Keratinocyte (primary cell): ENCODE data around the gene MPND. TPM values are rescaled to one million over a fixed set of nuclear protein-coding genes. Genes with fewer than 3 reads are reported as not detected.

Experiments used
- DNase-seq: peaks from one replicate; pipeline ENCODE4 v3.0.0-alpha.2; 2011; ENCODE audit warnings: low read depth, missing footprints, low spot score
- FAIRE-seq: peaks from 2 replicates; lab custom pipeline; 2011; peaks lifted over from hg19 to GRCh38; lab: Jason Lieb, UNC
- H2AFZ ChIP-seq: 2 replicates; pipeline ENCODE4 v1.6.0; 2012; ENCODE audit warnings: low read length, control low read depth, inconsistent platforms; ENCODE audit not compliant: control insufficient read depth
- H3K27ac ChIP-seq: 2 replicates; pipeline ENCODE4 v1.5.1; 2011; ENCODE audit warnings: low read length; ENCODE audit not compliant: control insufficient read depth, insufficient read depth
- H3K27me3 ChIP-seq: 3 replicates; pipeline ENCODE4 v1.6.0; 2011; ENCODE audit warnings: low read length; ENCODE audit not compliant: control insufficient read depth, insufficient read depth; ENCODE audit errors: extremely low read depth
- H3K36me3 ChIP-seq, 2 experiments: 2 replicates in 1 of 2; 3 replicates in 1 of 2; pipeline ENCODE4 v1.5.1; 2011; ENCODE audit warnings: low read length in 2 of 2, mild to moderate bottlenecking in 1 of 2; ENCODE audit not compliant: control insufficient read depth in 2 of 2, insufficient read depth in 2 of 2; ENCODE audit errors: extremely low read depth in 1 of 2
- H3K4me1 ChIP-seq: 3 replicates; pipeline ENCODE4 v1.5.1; 2011; ENCODE audit warnings: low read length; ENCODE audit not compliant: control insufficient read depth, insufficient read depth; ENCODE audit errors: extremely low read depth
- H3K4me2 ChIP-seq: 3 replicates; pipeline ENCODE4 v1.6.0; 2011; ENCODE audit warnings: low read depth, low read length; ENCODE audit not compliant: control insufficient read depth, insufficient read depth; ENCODE audit errors: extremely low read depth
- H3K4me3 ChIP-seq, 3 experiments: fragments of 200-600 bp in 1 of 3; sonication (generic) in 1 of 3; 2 replicates in 2 of 3; 3 replicates in 1 of 3; pipeline ENCODE4 v1.5.1; 2011 to 2016; ENCODE audit warnings: low read length in 3 of 3, mild to moderate bottlenecking in 3 of 3, control low read depth in 2 of 3, inconsistent platforms in 1 of 3, low read depth in 1 of 3, mixed read lengths in 1 of 3, mixed run types in 1 of 3, moderate library complexity in 1 of 3; ENCODE audit not compliant: control insufficient read depth in 2 of 3, insufficient read depth in 2 of 3; ENCODE audit errors: extremely low read depth in 1 of 3
- H3K79me2 ChIP-seq: 2 replicates; pipeline ENCODE4 v1.6.0; 2012; ENCODE audit warnings: low read length; ENCODE audit not compliant: control insufficient read depth, insufficient read depth
- H3K9ac ChIP-seq: 3 replicates; pipeline ENCODE4 v1.6.0; 2011; ENCODE audit warnings: low read length; ENCODE audit not compliant: control insufficient read depth, insufficient read depth; ENCODE audit errors: extremely low read depth
- H3K9me1 ChIP-seq: 3 replicates; pipeline ENCODE4 v1.6.0; 2011; ENCODE audit warnings: low read length; ENCODE audit not compliant: control insufficient read depth, insufficient read depth; ENCODE audit errors: extremely low read depth
- H3K9me3 ChIP-seq: 2 replicates; pipeline ENCODE4 v1.5.1; 2012; ENCODE audit warnings: low read depth, low read length; ENCODE audit not compliant: control insufficient read depth
- H4K20me1 ChIP-seq: 3 replicates; pipeline ENCODE4 v1.6.0; 2011; ENCODE audit warnings: low read length; ENCODE audit not compliant: control insufficient read depth, insufficient read depth; ENCODE audit errors: extremely low read depth
- EZH2 ChIP-seq: IDR thresholded peaks from one replicate; pipeline ENCODE4 v1.6.1; 2012; ENCODE audit warnings: inconsistent platforms, mild to moderate bottlenecking, low read length, moderate library complexity
- dilution Hi-C: fragments of 300-500 bp; cut with MboI; formaldehyde crosslinking; loops from one replicate; pipeline ENCODE4 v1.7.0; 2020; ENCODE audit warnings: low sequenced_read_pairs; ENCODE audit not compliant: extremely low pct_ligation_motif_present
- polyA plus RNA-seq, 5 experiments: library from polyadenylated mRNA; depleted of rRNA in 3 of 5; stranded (reverse) in 3 of 5; stranded (forward) in 1 of 5; unstranded in 1 of 5; fragments of >200 nt; gene quantifications; 1 replicate in 1 of 5; 2 replicates in 3 of 5; 3 replicates in 1 of 5; pipeline versions ENCODE4 v1.2.1 to v1.2.3, GENCODE V29; 2011 to 2012; ENCODE audit warnings: missing spikeins in 2 of 5, low read depth in 1 of 5, low replicate concordance in 1 of 5
- TF ChIP-seq, protein P1 (sequence below), 3 experiments: IDR thresholded peaks in 1 of 3; conservative IDR thresholded peaks in 1 of 3; optimal IDR thresholded peaks in 1 of 3; 2 replicates in 2 of 3; 3 replicates in 1 of 3; pipeline versions ENCODE3 to v1.5.1; 2011; ENCODE audit warnings: low read length in 3 of 3, mild to moderate bottlenecking in 3 of 3, moderate library complexity in 2 of 3, control low read depth in 1 of 3, inconsistent platforms in 1 of 3; ENCODE audit not compliant: insufficient read depth in 2 of 3; ENCODE audit errors: extremely low read depth in 1 of 3

Gene MPND
- polyA plus RNA-seq, 1 donor (not counting 4 experiments of a cell fraction or from before 2014, with no cell fraction given), result 4.2 TPM

DNA sequence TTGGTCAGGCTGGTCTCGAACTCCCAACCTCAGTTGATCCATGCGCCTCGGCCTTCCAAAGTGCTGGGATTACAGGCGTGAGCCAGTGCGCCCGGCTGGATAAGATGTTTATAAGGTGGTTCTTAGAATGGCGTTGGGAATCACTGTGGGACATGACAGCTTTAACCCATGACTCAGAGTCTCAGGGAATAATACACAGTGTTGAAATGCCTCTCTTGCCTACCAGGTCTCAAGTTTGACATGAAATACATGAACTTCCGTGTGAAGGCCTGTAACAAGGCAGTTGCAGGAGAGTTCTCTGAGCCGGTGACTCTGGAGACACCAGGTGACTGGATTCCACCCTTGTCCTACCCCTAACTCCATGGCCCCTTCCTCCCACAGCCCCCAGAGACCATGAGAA lies 26.4 kb upstream of the MPND start:
- no peak overlapping the region for H2AFZ ChIP-seq
- no peak overlapping the region for H3K4me2 ChIP-seq
- no peaks in the 10 kb centered on the region for H3K9me1 ChIP-seq
- H3K4me1 ChIP-seq, result no peaks in the 10 kb centered on the region
- no peak overlapping the region for H3K9ac ChIP-seq
- H3K4me3 ChIP-seq, result no peak overlapping the region
- H3K79me2 ChIP-seq, result no peaks in the 10 kb centered on the region
- no peaks in the 10 kb centered on the region for H3K36me3 ChIP-seq
- no peaks in the 10 kb centered on the region for H3K9me3 ChIP-seq
- no peaks in the 10 kb centered on the region for H4K20me1 ChIP-seq
- no peaks in the 10 kb centered on the region for H3K27me3 ChIP-seq
- DNase-seq (no peak), FAIRE-seq (no peak)
- TF ChIP-seq, protein P1, sequence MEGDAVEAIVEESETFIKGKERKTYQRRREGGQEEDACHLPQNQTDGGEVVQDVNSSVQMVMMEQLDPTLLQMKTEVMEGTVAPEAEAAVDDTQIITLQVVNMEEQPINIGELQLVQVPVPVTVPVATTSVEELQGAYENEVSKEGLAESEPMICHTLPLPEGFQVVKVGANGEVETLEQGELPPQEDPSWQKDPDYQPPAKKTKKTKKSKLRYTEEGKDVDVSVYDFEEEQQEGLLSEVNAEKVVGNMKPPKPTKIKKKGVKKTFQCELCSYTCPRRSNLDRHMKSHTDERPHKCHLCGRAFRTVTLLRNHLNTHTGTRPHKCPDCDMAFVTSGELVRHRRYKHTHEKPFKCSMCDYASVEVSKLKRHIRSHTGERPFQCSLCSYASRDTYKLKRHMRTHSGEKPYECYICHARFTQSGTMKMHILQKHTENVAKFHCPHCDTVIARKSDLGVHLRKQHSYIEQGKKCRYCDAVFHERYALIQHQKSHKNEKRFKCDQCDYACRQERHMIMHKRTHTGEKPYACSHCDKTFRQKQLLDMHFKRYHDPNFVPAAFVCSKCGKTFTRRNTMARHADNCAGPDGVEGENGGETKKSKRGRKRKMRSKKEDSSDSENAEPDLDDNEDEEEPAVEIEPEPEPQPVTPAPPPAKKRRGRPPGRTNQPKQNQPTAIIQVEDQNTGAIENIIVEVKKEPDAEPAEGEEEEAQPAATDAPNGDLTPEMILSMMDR (optimal IDR thresholded peaks at IDR 0.05 in 1 of 3, IDR thresholded peaks at IDR 0.05 in 1 of 3, conservative IDR thresholded peaks at IDR 0.05 in 1 of 3; ENCODE audit: extremely low read depth in 1 of 3, insufficient read depth in 2 of 3, low read length in 3 of 3), result no peak
- TF ChIP-seq EZH2, result no peak
- no peak overlapping the region for H3K27ac ChIP-seq
- dilution Hi-C loops, result no loop called here

DNA sequence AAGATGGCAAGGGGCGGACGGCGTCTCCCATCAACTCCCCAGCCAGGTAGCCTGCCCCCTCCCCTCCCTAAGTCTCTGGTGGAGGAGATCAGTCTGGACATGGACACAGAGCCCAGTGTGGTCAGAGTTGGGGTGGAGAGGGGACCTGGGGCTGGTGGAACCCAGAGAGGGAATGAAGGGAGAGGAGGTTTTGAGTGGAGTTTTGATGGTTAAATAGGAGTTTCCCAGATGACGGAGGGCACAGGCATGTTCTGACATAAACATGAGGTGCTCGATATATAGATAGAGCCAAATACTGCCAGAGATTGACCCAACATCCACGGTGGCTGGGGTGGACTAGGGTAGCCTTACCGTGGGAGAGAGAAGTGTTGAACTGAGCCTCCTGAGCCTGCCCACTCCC lies 24.9 kb upstream of the MPND start:
- Histone ChIP-seq H3K4me3 (no peak overlapping the region), H3K79me2 (no peaks in the 10 kb centered on the region), H3K27me3 (no peaks in the 10 kb centered on the region), H3K9me1 (no peaks in the 10 kb centered on the region), H3K36me3 (no peaks in the 10 kb centered on the region), H3K4me2 (no peak overlapping the region), H4K20me1 (no peaks in the 10 kb centered on the region), H2AFZ (no peak overlapping the region), H3K9ac (no peak overlapping the region), H3K27ac (no peak overlapping the region), H3K9me3 (no peaks in the 10 kb centered on the region), H3K4me1 (no peaks in the 10 kb centered on the region)
- dilution Hi-C loops, result no loop called here
- DNase-seq (no peak), FAIRE-seq (no peak)
- no peak for TF ChIP-seq EZH2
- TF ChIP-seq, protein P1 (optimal IDR thresholded peaks at IDR 0.05 in 1 of 3, IDR thresholded peaks at IDR 0.05 in 1 of 3, conservative IDR thresholded peaks at IDR 0.05 in 1 of 3; ENCODE audit: extremely low read depth in 1 of 3, insufficient read depth in 2 of 3, low read length in 3 of 3), result no peak
